ENCODE results near the gene EDARADD. TPM values are rescaled to one million over a fixed set of nuclear protein-coding genes. Genes with fewer than 3 reads are reported as not detected.

The EDARADD gene
- total and polyA plus RNA-seq, 2 of the 13 experiments (the other 11 are each of a cell fraction or from before 2014, with no cell fraction given): 0.03 TPM; not detected in 1

- TF ChIP-seq DRAP1 (CRISPR knock-in tag; IDR thresholded peaks at IDR 0.05): no peak
- no peak for TF ChIP-seq TEAD2 (CRISPR knock-in tag; IDR thresholded peaks at IDR 0.05)
- TF ChIP-seq NONO (IDR thresholded peaks at IDR 0.05): no peak
- no peak for TF ChIP-seq NONO (CRISPR knock-in tag; conservative IDR thresholded peaks at IDR 0.05)
- no peak for TF ChIP-seq ZNF615 (CRISPR knock-in tag; IDR thresholded peaks at IDR 0.05; ENCODE audit: borderline replicate concordance)
- no peak for TF ChIP-seq SNAI1 (CRISPR knock-in tag; IDR thresholded peaks at IDR 0.05; ENCODE audit: borderline replicate concordance)
- TF ChIP-seq ZFAT (CRISPR knock-in tag; conservative IDR thresholded peaks at IDR 0.05): no peak
- TF ChIP-seq PATZ1 (CRISPR knock-in tag; IDR thresholded peaks at IDR 0.05): no peak
- TF ChIP-seq ZKSCAN8 (CRISPR knock-in tag; IDR thresholded peaks at IDR 0.05; ENCODE audit: borderline replicate concordance): peak; percentile 60; the same call in 1 of the 2 replicates
- TF ChIP-seq YEATS4 (CRISPR knock-in tag; IDR thresholded peaks at IDR 0.05; ENCODE audit: borderline replicate concordance): no peak
- TF ChIP-seq AFF4 (CRISPR knock-in tag; IDR thresholded peaks at IDR 0.05): no peak
- TF ChIP-seq HNF4A (CRISPR knock-in tag; IDR thresholded peaks at IDR 0.05): peak; percentile 45; the same call in 1 of the 2 replicates
- TF ChIP-seq CBFB (CRISPR knock-in tag; IDR thresholded peaks at IDR 0.05): no peak
- no peak for TF ChIP-seq E2F5 (CRISPR knock-in tag; conservative IDR thresholded peaks at IDR 0.05)
- no peak for TF ChIP-seq ZNF670 (CRISPR knock-in tag; IDR thresholded peaks at IDR 0.05; ENCODE audit: borderline replicate concordance)
- no peak for TF ChIP-seq CSRNP1 (CRISPR knock-in tag; IDR thresholded peaks at IDR 0.05)
- TF ChIP-seq ZFP36L1 (CRISPR knock-in tag; IDR thresholded peaks at IDR 0.05): 0 out of 2 replicates have a peak, but pooled peaks have one; percentile 43
- no peak; the same call in 1 of the 2 replicates for TF ChIP-seq SALL1 (CRISPR knock-in tag; IDR thresholded peaks at IDR 0.05)
- TF ChIP-seq ZSCAN12 (CRISPR knock-in tag; IDR thresholded peaks at IDR 0.05): no peak
Observed at GRCh38 chr1:236514703-236515442, 120.8 kb downstream of the EDARADD start (continued).

Measured in HepG2 (cell line).